Measurements from ENCODE around the gene IFITM10. TPM values are rescaled to one million over a fixed set of nuclear protein-coding genes. Genes with fewer than 3 reads are reported as not detected.

Gene IFITM10
- total RNA-seq, 2 experiments from 2014 or later, result 0.22 to 0.31 TPM

GRCh38 chr11:1765871-1766718, 15.7 kb upstream of the IFITM10 start:
- no peak for DNase-seq
- Mint-ChIP-seq H3K4me3 (no peak overlapping the region), H3K4me1 (ENCODE audit: low read depth) (peaks cover 15% of the 10 kb centered on the region), H3K36me3 (ENCODE audit: low read depth) (no peaks in the 10 kb centered on the region), H3K27ac (no peak overlapping the region), H3K27me3 (ENCODE audit: low read depth) (no peaks in the 10 kb centered on the region), H3K9me3 (no peaks in the 10 kb centered on the region)
- intact Hi-C loops (cut with micrococcal nuclease), result no loop called here
- CTCF ChIA-PET, result no interaction called here

GRCh38 chr11:1763796-1764661, 13.6 kb upstream of the IFITM10 start, which contains the start of gene CTSD:
Gene CTSD, minus strand, starts transcription at chr11:1763927. Its CDS starts 68 bp downstream, at chr11:1763859.
- H3K27ac Mint-ChIP-seq, result peak within 1 kb of the TSS; percentile 65
- H3K27me3 Mint-ChIP-seq (ENCODE audit: low read depth), result no peaks in the 10 kb centered on the region
- H3K36me3 Mint-ChIP-seq (ENCODE audit: low read depth), result no peaks in the 10 kb centered on the region
- H3K4me3 Mint-ChIP-seq, result peak within 1 kb of the TSS; percentile 86
- H3K4me1 Mint-ChIP-seq (ENCODE audit: low read depth), result peaks cover 27% of the 10 kb centered on the region
- no peaks in the 10 kb centered on the region for H3K9me3 Mint-ChIP-seq
- CTCF ChIA-PET, result interaction anchor here (0.7 to 1.4 kb wide), 2 partner anchors 53 to 57 kb away, joined by 3 to 4 read pairs; no protein-coding TSS in a partner anchor
- intact Hi-C loops (cut with micrococcal nuclease), result loop anchor here (5.0 kb wide), 1 partner anchor 1293 kb away; the partner anchor contains the start of gene CARS1
- peak; percentile 88 for DNase-seq

- intact Hi-C loops (cut with micrococcal nuclease), result loop anchor here (5.0 kb wide), 1 partner anchor 1294 kb away; the partner anchor contains the start of gene CARS1
- Mint-ChIP-seq H3K27ac (no peak overlapping the region), H3K36me3 (ENCODE audit: low read depth) (no peaks in the 10 kb centered on the region), H3K4me3 (peak overlapping the region; percentile 48), H3K9me3 (no peaks in the 10 kb centered on the region), H3K4me1 (ENCODE audit: low read depth) (peaks cover 34% of the 10 kb centered on the region), H3K27me3 (ENCODE audit: low read depth) (no peaks in the 10 kb centered on the region)
- CTCF ChIA-PET, result interaction anchor here (1.4 kb wide), 1 partner anchor 56 kb away, joined by 3 read pairs; no protein-coding TSS in a partner anchor
- no peak for DNase-seq
Observed at GRCh38 chr11:1763336-1763795, 13.0 kb upstream of the IFITM10 start.

DNA sequence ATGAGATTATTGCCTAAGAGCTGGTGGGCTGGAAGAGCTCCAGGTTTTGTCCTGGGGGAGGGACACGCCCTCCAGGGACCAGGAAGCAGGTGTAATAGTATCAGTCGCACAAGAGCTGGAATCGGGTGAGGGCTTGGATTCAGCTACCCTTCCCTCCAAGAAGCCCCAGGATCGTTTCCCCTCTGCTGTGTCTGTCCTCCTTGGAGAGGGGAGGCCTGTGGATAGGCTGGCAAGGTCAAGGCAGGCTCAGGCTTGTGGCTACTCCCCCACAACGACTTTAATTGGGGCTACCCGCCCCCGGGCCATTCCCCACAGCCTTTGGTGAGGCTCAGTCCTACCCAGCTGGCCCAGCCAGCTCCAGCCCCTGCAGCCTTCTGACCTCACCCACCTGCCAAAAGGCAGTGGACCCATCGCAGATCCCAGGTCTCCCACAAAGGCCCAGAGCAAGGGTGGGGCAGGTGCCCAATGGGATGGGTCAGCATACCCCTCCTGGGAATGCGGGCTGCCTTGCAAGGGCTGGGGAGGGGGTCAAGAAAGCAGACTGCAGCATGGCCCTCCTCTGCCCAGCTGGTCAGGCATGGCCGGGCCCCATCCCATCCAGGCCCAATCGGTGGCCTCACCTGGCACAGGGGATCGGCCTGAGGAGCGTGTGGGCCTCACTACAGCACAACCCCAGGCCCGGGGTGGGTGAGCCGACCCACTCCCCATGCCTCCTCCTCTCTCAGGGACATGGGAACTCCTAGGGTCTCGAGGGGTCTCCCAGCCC, 12.3 kb upstream of the IFITM10 start:
- Mint-ChIP-seq H3K36me3 (ENCODE audit: low read depth) (no peaks in the 10 kb centered on the region), H3K9me3 (no peaks in the 10 kb centered on the region), H3K27me3 (ENCODE audit: low read depth) (no peaks in the 10 kb centered on the region), H3K4me1 (ENCODE audit: low read depth) (peaks cover 38% of the 10 kb centered on the region), H3K27ac (no peak overlapping the region), H3K4me3 (peak overlapping the region; percentile 48)
- CTCF ChIA-PET, result interaction anchor here (0.8 to 1.4 kb wide), 2 partner anchors 69 to 123 kb away, joined by 4 to 7 read pairs; no protein-coding TSS in a partner anchor
- DNase-seq, result no peak
- intact Hi-C loops (cut with micrococcal nuclease), result loop anchor here (5.0 kb wide), 1 partner anchor 1295 kb away; the partner anchor contains the start of gene CARS1

DNA sequence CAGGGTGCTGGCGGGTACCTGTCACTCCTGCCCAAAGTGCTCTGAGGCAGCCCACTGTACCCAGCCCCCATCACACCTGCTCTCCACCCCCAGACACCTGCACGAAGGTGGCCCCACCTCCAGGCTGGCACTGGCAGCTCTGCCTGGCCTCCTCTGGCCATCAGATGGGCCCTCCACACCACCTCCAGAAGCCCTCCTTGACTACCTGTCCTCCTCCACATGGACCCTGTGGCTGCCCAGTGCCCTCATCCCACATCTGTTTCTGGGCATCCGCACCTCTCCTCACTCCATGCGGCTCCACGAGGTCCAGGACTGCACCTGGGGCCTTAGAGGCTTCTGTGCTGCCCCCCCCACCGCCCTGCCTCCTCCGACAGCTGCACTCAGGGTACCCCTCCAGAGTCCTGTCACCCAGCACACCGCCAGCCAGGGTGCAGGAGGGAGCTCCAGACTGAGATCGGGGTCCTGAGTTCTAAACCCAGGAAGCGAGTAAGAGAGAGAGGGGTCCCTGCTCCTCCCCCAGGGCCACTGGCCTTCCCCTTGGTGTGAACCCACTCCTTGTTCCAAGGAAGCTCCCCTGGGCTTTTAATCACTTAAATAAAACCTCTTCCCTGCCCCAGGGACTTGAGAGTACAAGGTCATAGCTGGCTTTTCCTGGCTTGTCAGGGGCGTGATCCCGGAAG, 11.6 kb upstream of the IFITM10 start:
- CTCF ChIA-PET, result interaction anchor here (0.8 to 1.4 kb wide), 2 partner anchors 68 to 122 kb away, joined by 4 to 7 read pairs; no protein-coding TSS in a partner anchor
- H3K36me3 Mint-ChIP-seq (ENCODE audit: low read depth), result no peaks in the 10 kb centered on the region
- DNase-seq, result no peak
- H3K4me1 Mint-ChIP-seq (ENCODE audit: low read depth), result peaks cover 46% of the 10 kb centered on the region
- no peaks in the 10 kb centered on the region for H3K27me3 Mint-ChIP-seq (ENCODE audit: low read depth)
- H3K4me3 Mint-ChIP-seq, result peak overlapping the region; percentile 48
- H3K27ac Mint-ChIP-seq, result no peak overlapping the region
- H3K9me3 Mint-ChIP-seq, result no peaks in the 10 kb centered on the region
- intact Hi-C loops (cut with micrococcal nuclease), result loop anchor here (5.0 kb wide), 1 partner anchor 1295 kb away; the partner anchor contains the start of gene CARS1

GRCh38 chr11:1761110-1761856, 10.9 kb upstream of the IFITM10 start:
- Mint-ChIP-seq H3K4me3 (no peak overlapping the region), H3K9me3 (no peaks in the 10 kb centered on the region), H3K27me3 (ENCODE audit: low read depth) (no peaks in the 10 kb centered on the region), H3K4me1 (ENCODE audit: low read depth) (peaks cover 53% of the 10 kb centered on the region), H3K36me3 (ENCODE audit: low read depth) (no peaks in the 10 kb centered on the region), H3K27ac (no peak overlapping the region)
- no peak for DNase-seq
- intact Hi-C loops (cut with micrococcal nuclease), result loop anchor here (5.0 kb wide), 1 partner anchor 1296 kb away; the partner anchor contains the start of gene CARS1
- CTCF ChIA-PET, result interaction anchor here (1.4 kb wide), 1 partner anchor 67 kb away, joined by 7 read pairs; no protein-coding TSS in a partner anchor

- CTCF ChIA-PET, result interaction anchor here (0.5 kb wide), 1 partner anchor 72 kb away, joined by 3 read pairs; no protein-coding TSS in a partner anchor
- Mint-ChIP-seq H3K4me1 (ENCODE audit: low read depth) (peaks cover 60% of the 10 kb centered on the region), H3K27ac (no peak overlapping the region), H3K27me3 (ENCODE audit: low read depth) (no peaks in the 10 kb centered on the region), H3K36me3 (ENCODE audit: low read depth) (no peaks in the 10 kb centered on the region), H3K9me3 (no peaks in the 10 kb centered on the region), H3K4me3 (no peak overlapping the region)
- intact Hi-C loops (cut with micrococcal nuclease), result loop anchor here (5.0 kb wide), 1 partner anchor 1297 kb away; the partner anchor contains the start of gene CARS1
- DNase-seq, result no peak
Observed at GRCh38 chr11:1760351-1761109, 10.1 kb upstream of the IFITM10 start.

- no peak overlapping the region for H3K27ac Mint-ChIP-seq
- no peaks in the 10 kb centered on the region for H3K36me3 Mint-ChIP-seq (ENCODE audit: low read depth)
- intact Hi-C loops (cut with micrococcal nuclease), result loop anchor here (5.0 to 10.0 kb wide), 3 partner anchors 65 to 1297 kb away; partner anchors contain the start of genes CARS1, KRTAP5-6 and SYT8
- peaks cover 66% of the 10 kb centered on the region for H3K4me1 Mint-ChIP-seq (ENCODE audit: low read depth)
- DNase-seq, result no peak
- no peaks in the 10 kb centered on the region for H3K9me3 Mint-ChIP-seq
- no peaks in the 10 kb centered on the region for H3K27me3 Mint-ChIP-seq (ENCODE audit: low read depth)
- no peak overlapping the region for H3K4me3 Mint-ChIP-seq
- CTCF ChIA-PET, result no interaction called here
Observed at GRCh38 chr11:1759851-1760220, 9.4 kb upstream of the IFITM10 start.

- H3K27ac Mint-ChIP-seq, result no peak overlapping the region
- H3K36me3 Mint-ChIP-seq (ENCODE audit: low read depth), result no peaks in the 10 kb centered on the region
- intact Hi-C loops (cut with micrococcal nuclease), result loop anchor here (5.0 to 10.0 kb wide), 2 partner anchors 64 to 73 kb away; partner anchors contain the start of genes KRTAP5-6 and SYT8
- DNase-seq, result no peak
- no peaks in the 10 kb centered on the region for H3K9me3 Mint-ChIP-seq
- CTCF ChIA-PET, result no interaction called here
- no peaks in the 10 kb centered on the region for H3K27me3 Mint-ChIP-seq (ENCODE audit: low read depth)
- H3K4me1 Mint-ChIP-seq (ENCODE audit: low read depth), result peaks cover 67% of the 10 kb centered on the region
- H3K4me3 Mint-ChIP-seq, result no peak overlapping the region
Observed at GRCh38 chr11:1759151-1759850, 8.9 kb upstream of the IFITM10 start.

Data from activated naive CD4-positive, alpha-beta T cell treated with anti-CD3 and anti-CD28 coated beads for 36 hours (primary cell).